Smooth muscle cell of the brain vasculature (primary cell): ENCODE data around the gene SEC22B.
"Not testable (repeated sequence)": the region's sequence is repeated elsewhere in the genome, so short reads cannot be mapped to it uniquely, and the experiment has no call there.

Experiments
- DNase-seq: peaks from one replicate; pipeline ENCODE4 v3.0.0-alpha.2; 2012; ENCODE audit warnings: low read depth, low spot score

Gene SEC22B

GRCh38 chr1:120145806-120146205 lies 30.5 kb downstream of the SEC22B start:
- DNase-seq = not testable (repeated sequence)

GRCh38 chr1:120144626-120145025 lies 31.7 kb downstream of the SEC22B start:
- not testable (repeated sequence) for DNase-seq

GRCh38 chr1:120144169-120144568 lies 32.2 kb downstream of the SEC22B start:
- not testable (repeated sequence) for DNase-seq

DNA sequence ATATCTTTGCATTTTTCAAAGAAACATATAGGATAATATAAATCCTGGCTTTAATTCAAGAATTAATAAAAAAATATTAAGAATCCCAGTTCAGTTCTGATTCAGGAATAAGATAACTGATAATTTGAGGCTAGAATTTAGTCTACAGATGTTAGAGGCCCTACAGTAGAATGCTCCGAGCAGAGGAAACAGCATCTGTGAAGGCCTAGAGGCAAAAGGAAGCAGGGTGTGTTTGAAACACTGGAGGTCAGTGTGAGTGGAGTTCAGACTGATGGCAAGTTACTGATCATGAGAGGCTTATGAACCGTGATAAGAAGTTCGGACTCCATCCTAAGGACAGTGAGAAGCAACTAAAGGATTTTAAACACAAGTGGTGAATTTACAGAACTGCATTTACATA lies 33.0 kb downstream of the SEC22B start:
- not testable (repeated sequence) for DNase-seq

- peak; percentile 68 for DNase-seq
Measured at GRCh38 chr1:120142512-120143263, 33.6 kb downstream of the SEC22B start.

DNA sequence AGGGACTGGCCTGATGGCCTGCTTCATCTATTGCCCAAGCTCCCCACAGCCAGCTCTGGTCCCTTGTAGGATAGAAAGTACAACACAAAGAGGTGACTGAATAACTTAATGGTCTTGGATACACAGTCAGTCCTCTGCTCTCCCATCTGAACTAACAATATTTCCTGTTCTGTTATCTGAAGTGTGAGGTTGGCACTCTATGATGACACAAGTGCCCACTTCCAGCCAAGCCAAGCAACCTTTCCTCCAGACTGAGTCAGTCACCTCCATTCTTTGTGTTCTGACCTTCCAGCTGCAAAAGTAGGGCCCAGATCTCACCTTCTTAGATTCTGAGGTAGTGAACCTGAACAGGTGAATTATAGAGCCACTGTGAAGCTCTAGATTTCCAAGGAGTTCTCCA lies 34.5 kb downstream of the SEC22B start:
- not testable (repeated sequence) for DNase-seq

- DNase-seq = not testable (repeated sequence)
Measured at GRCh38 chr1:120140656-120141265, 35.6 kb downstream of the SEC22B start.

- not testable (repeated sequence) for DNase-seq
Measured at GRCh38 chr1:120136086-120136485, 40.2 kb downstream of the SEC22B start.

DNA sequence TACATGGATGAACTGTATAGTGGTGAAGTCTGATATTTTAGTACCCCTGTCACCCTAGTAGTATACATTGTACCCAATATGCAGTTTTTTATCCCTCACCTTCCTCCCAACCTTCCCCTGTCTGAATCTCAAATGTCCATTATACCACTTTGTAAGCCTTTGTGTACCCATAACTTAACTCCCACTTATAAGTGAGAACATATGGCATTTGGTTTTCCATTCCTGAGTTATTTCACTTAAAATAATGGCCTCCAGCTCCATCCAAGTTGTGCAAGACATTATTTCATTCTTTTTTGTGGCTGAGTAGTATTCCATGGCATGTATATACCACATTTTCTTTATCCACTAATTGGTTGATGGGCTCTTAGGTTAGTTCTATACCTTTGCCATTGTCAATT lies 42.4 kb downstream of the SEC22B start:
- DNase-seq = not testable (repeated sequence)

DNA sequence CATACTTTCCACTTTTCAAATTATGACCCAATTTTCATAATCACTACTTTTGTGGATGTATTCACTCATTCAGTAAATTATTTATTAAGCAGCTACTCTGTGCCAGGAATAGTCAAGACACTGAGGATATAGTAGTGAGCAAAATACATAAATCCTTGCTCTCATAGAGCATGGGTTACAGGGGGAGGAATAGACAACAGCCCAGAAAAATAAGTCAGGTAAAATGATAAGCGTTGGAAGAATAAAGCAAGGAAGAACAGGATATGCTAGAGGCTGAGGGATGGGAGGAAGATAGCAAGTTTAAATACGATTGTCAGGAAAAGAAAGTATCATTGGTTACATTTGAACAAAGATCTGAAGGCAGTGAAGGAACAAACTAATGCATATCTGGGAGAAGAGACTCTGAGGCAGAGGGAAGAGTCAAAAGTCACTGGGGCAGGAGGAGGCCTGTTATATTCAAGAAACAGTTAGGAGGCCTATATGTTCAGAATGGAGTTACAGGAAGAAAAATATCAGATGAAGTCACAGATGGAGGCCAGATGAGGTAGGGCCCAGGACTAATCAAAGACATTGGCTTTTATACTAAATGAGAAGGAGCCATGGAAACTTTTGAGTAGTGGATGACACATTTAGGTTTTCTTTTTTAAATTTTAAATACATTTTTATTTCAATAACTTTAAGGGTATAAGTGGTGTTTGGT lies 42.9 kb downstream of the SEC22B start:
- DNase-seq = no peak

DNA sequence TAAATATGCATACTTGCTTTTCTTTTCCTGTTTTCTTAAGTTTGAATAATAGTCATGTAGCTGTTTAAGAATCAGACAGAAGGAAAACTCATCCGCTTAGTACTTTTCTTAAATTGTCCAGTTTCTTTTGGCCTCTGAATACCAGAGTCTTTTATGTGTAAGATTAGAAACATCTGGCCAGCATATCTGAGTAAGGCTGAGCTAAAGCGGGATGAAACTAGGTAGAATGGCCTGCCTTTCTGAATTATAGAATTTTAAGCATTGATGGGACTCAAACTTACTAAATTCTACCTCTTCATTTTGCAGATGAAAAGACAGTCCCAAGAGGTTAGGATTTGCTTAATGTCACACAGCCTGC lies 43.9 kb downstream of the SEC22B start:
- not testable (repeated sequence) for DNase-seq

GRCh38 chr1:120131611-120132405 lies 44.5 kb downstream of the SEC22B start:
- DNase-seq = peak; percentile 53

GRCh38 chr1:120127921-120128320 lies 48.4 kb downstream of the SEC22B start:
- not testable (repeated sequence) for DNase-seq

DNA sequence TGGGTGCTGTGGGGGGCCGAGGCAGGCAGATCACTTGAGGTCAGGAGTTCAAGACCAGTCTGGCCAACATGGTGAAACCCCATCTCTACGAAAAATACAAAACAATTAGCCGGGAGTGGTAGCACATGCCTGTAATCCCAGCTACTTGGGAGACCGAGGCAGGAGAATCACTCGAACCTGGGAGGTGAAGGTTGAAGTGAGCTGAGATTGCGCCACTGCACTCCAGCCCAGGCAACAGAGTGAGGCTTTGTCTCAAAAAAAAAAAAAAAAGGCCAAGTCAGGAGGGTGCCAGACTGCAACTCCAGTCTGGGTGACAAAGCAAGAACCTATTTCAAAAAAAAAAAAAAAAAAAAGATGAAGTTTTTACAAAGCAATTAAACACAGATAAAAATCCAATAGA lies 50.1 kb downstream of the SEC22B start:
- DNase-seq = not testable (repeated sequence)

GRCh38 chr1:120124628-120125027 lies 51.7 kb downstream of the SEC22B start:
- DNase-seq = not testable (repeated sequence)

GRCh38 chr1:120123813-120124510 lies 52.4 kb downstream of the SEC22B start:
- not testable (repeated sequence) for DNase-seq

DNA sequence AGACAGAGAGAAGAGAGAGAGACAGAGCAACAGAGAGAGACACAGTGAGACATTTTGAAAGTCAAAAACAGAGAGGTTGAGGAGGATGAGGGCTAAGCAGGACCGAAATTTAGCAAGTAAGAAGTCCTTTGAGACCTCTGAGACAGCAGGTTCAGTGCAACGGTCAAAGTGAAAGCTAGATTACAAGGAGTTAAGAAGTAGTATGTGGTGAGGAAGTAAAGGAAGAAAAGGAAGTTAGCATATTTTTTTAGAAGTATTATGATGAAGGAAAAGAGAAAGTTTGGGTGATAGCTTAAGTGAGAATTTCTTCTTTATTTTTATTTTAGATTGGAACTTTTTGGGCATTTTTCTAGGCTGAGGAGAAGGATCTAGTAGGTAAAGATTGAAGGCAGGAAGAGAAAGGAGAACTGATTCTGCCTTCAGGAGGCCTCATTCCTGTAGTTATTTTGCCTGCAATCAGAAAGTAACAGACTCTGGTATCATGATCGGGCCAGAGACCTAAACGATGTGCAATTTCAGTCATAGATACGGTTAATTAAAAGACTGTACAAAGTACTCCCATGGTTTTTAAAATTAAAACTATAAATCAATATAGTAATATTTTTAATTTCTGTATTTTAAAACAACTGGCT lies 53.9 kb downstream of the SEC22B start:
- DNase-seq = not testable (repeated sequence)

DNA sequence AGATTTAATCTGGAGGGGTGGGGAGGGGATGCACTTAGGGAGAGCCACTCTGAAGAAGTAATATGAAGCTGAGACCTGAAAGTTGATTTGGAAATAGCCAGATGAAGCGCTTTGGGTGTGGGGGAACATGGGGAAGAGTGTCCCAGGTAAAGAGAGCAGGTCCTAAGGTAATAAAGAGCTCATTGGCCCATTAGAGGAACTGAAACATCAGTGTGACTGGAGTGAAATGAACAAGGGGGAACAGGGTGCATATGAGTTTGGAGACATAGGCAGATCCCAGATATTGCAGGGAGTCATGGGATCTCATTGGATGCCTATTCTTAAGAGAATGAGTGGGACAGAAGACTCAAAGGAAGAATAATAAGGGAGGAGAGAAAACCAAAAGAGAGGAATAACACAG lies 54.5 kb downstream of the SEC22B start:
- not testable (repeated sequence) for DNase-seq

- not testable (repeated sequence) for DNase-seq
Measured at GRCh38 chr1:120120525-120120924, 55.8 kb downstream of the SEC22B start.

DNA sequence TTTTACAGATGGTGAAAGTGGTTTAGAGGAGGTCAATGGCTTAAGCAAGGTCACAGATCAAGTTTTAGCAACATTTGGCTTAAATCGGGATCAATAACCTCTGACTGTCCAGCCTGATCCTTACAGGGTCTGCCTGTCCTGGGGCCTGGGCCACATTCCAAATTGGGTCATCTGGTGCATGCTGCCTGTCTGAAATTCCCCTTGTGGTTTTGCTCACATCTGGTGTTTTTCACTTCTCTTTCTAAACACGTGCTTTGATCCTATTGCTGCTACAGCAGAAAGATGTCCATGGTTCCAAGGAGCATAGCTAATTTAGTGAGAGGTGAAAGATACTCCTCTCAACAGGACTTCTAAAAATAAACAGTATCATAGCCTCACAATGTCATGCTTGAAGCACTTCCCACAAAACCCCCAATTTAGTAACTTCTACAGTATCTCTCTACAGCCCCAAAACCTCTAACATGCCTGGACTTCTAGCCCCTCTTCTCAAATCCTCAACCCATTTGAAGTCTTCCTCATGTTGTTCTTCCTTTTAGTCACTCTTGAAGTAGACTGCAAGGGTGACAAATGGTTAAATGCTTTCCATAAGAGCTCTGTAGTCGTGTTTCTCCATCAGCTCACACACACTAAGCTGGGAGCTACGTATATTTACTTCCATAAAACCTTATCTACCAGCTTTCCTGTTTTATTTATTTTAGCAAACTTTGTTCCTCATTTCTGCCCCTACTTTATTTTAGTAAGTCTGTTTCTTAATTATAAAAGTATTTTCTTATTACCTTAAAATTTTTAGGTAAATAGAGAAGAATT lies 58.7 kb downstream of the SEC22B start:
- DNase-seq = not testable (repeated sequence)
